B cell (primary cell): Measurements from ENCODE around the gene PNKD. TPM values are rescaled to one million over a fixed set of nuclear protein-coding genes. Genes with fewer than 3 reads are reported as not detected.

Source experiments
- ATAC-seq: fragments of 200-7000 bp; cut with Tn5 transposase; one replicate; pipeline ENCODE4 v1.10.0; 2021; ENCODE audit warnings: low read depth, mild to moderate bottlenecking, moderate number of reproducible peaks, moderate library complexity
- CTCF ChIA-PET: fragments of 350-600 bp; sonication (Branson Sonifier 250); formaldehyde crosslinking; loops from one replicate; lab custom pipeline; 2021; ENCODE audit warnings: antibody characterized with exemption, inconsistent platforms; lab: Charles Lee
- POLR2A ChIA-PET: fragments of 350-600 bp; sonication (Branson Sonifier 250); formaldehyde crosslinking; loops from one replicate; lab custom pipeline; 2021; ENCODE audit warnings: antibody characterized with exemption; lab: Charles Lee
- DNase-seq: peaks from one replicate; pipeline ENCODE4 v3.0.0; 2013
- H2AFZ ChIP-seq: 2 replicates; pipeline ENCODE4 v1.6.1; 2012; ENCODE audit warnings: mild to moderate bottlenecking, low read depth, low read length; ENCODE audit not compliant: insufficient read depth, poor library complexity, severe bottlenecking
- H3K27ac ChIP-seq, 2 donors: 1 replicate in 1 of 2; 2 replicates in 1 of 2; pipeline ENCODE4 v1.5.1; 2012 to 2013; ENCODE audit warnings: low read length in 2 of 2, mild to moderate bottlenecking in 2 of 2, moderate library complexity in 1 of 2
- H3K27me3 ChIP-seq, 4 experiments: fragments of 200-600 bp in 1 of 4; sonication (generic) in 1 of 4; replicated peaks in 1 of 4; 1 replicate in 2 of 4; 2 replicates in 2 of 4; pipeline versions ENCODE4 v1.6.1 to v1.7.0; 2013 to 2016; ENCODE audit warnings: low read length in 3 of 4, mild to moderate bottlenecking in 2 of 4, mixed read lengths in 1 of 4, moderate library complexity in 1 of 4; ENCODE audit not compliant: insufficient read depth in 4 of 4, control insufficient read depth in 3 of 4; ENCODE audit errors: control extremely low read depth in 1 of 4
- H3K36me3 ChIP-seq, 2 experiments: replicated peaks in 1 of 2; 1 replicate in 1 of 2; 2 replicates in 1 of 2; pipeline versions ENCODE4 v1.6.1 to v1.7.1; 2013; ENCODE audit warnings: low read length in 1 of 2; ENCODE audit not compliant: insufficient read depth in 2 of 2, control insufficient read depth in 1 of 2; ENCODE audit errors: control extremely low read depth in 1 of 2, extremely low read depth in 1 of 2
- H3K4me1 ChIP-seq, 2 donors: fragments of 200-600 bp in 1 of 2; sonication (generic) in 1 of 2; 1 replicate in 1 of 2; 2 replicates in 1 of 2; pipeline versions ENCODE4 v1.5.1 to v1.6.1; 2013 to 2017; ENCODE audit warnings: low read length in 2 of 2; ENCODE audit not compliant: control insufficient read depth in 2 of 2, insufficient read depth in 2 of 2
- H3K4me2 ChIP-seq: replicated peaks from 2 replicates; pipeline ENCODE3; 2012; ENCODE audit warnings: mild to moderate bottlenecking, low read depth, low read length; ENCODE audit not compliant: poor library complexity, severe bottlenecking
- H3K4me3 ChIP-seq, 5 experiments: fragments of 200-600 bp in 1 of 5; sonication (generic) in 1 of 5; 1 replicate in 3 of 5; 2 replicates in 2 of 5; pipeline versions ENCODE4 v1.5.1 to v1.7.0; 2011 to 2016; ENCODE audit warnings: low read length in 4 of 5, mild to moderate bottlenecking in 4 of 5, low read depth in 2 of 5, control low read depth in 1 of 5, moderate library complexity in 1 of 5; ENCODE audit not compliant: insufficient read depth in 1 of 5; ENCODE audit errors: control extremely low read depth in 1 of 5, extremely low read depth in 1 of 5
- H3K79me2 ChIP-seq: fragments of 200-600 bp; sonication (generic); one replicate; pipeline ENCODE4 v1.6.0; 2016; ENCODE audit warnings: low read length; ENCODE audit not compliant: control insufficient read depth, insufficient read depth
- H3K9ac ChIP-seq: fragments of 200-600 bp; sonication (generic); 2 replicates; pipeline ENCODE4 v1.6.1; 2017; ENCODE audit warnings: mild to moderate bottlenecking, low read length, moderate library complexity
- H3K9me3 ChIP-seq, 3 donors: one replicate each; pipeline versions ENCODE4 v1.6.1 to v1.7.1; 2013; ENCODE audit warnings: low read length in 2 of 3; ENCODE audit not compliant: control insufficient read depth in 2 of 3, insufficient read depth in 1 of 3; ENCODE audit errors: control extremely low read depth in 1 of 3
- H4K20me1 ChIP-seq: 2 replicates; pipeline ENCODE4 v1.6.0; 2012; ENCODE audit warnings: mild to moderate bottlenecking, low read length; ENCODE audit not compliant: insufficient read depth, control insufficient read depth, poor library complexity, severe bottlenecking
- H3K27ac Mint-ChIP-seq: one replicate; pipeline ENCODE4 v1.8.0; 2021; ENCODE audit warnings: mixed read lengths
- H3K27me3 Mint-ChIP-seq: one replicate; pipeline ENCODE4 v1.8.0; 2021; ENCODE audit warnings: mixed read lengths
- H3K4me1 Mint-ChIP-seq: one replicate; pipeline ENCODE4 v1.8.0; 2021; ENCODE audit warnings: mixed read lengths
- H3K4me3 Mint-ChIP-seq: one replicate; pipeline ENCODE4 v1.8.0; 2021; ENCODE audit warnings: mixed read lengths
- H3K9me3 Mint-ChIP-seq: one replicate; pipeline ENCODE4 v1.8.0; 2022; ENCODE audit warnings: mixed read lengths; ENCODE audit not compliant: insufficient read depth
- EZH2 ChIP-seq: IDR thresholded peaks from 2 replicates; pipeline ENCODE4 v1.6.1; 2012; ENCODE audit warnings: borderline replicate concordance, low read depth, mild to moderate bottlenecking, moderate library complexity, low read length; ENCODE audit not compliant: insufficient read depth, poor library complexity, severe bottlenecking
- WGBS: methylation state at CpG from one replicate; pipeline ENCODE4 v1.1.5; 2013; ENCODE audit warnings: missing lambda C conversion rate; ENCODE audit not compliant: insufficient coverage; 5-methylcytosine and 5-hydroxymethylcytosine counted together
- intact Hi-C: fragments of 100-400 bp; cut with micrococcal nuclease; formaldehyde crosslinking; loops from one replicate; pipeline ENCODE4 v1.10.0; 2022
- polyA plus RNA-seq: library from polyadenylated mRNA; depleted of rRNA; stranded (reverse); fragments of >200 nt; gene quantifications from 2 replicates; pipeline ENCODE4 v1.2.3, GENCODE V29; 2012
- total RNA-seq, 2 donors: library from RNA; stranded (reverse); fragments of 120-200 nt in 1 of 2; gene quantifications; 1 replicate in 1 of 2; 2 replicates in 1 of 2; pipeline versions ENCODE4 v1.2.3 to v1.2.4, GENCODE V29; 2013 to 2022
- TF ChIP-seq, protein P1 (sequence below): fragments of 200-600 bp; IDR thresholded peaks from one replicate; pipeline ENCODE4 v1.8.0; 2022; ENCODE audit warnings: antibody characterized with exemption, mild to moderate bottlenecking

The PNKD gene
- total and polyA plus RNA-seq, 2 donors (not counting 1 experiment from before 2014, with no cell fraction given): 29.7 to 55.8 TPM

DNA sequence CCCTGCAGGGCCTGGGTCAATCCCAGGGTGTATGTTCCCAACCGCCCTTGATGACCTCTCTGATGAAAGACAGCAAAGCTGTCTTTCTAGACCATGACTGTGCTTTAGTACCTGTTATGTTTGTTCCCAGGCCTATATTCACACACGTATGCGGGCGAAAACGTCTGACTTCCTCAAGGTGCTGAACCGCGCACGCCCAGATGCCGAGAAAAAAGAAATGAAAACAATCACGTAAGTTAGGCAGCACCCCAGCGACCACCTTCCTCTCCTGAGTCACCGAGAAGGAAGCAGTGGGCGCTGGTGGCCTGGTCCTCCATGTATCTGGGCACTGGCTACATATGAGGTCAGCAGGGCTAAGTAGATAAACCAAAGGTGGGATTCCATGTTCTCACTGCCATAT, 20.6 kb upstream of the PNKD start:
- CTCF ChIA-PET: no interaction called here
- peaks cover 82% of the 10 kb centered on the region for H4K20me1 ChIP-seq
- H3K36me3 ChIP-seq: peaks cover 12 to 96% of the 10 kb centered on the region in 2 experiments
- POLR2A ChIA-PET: no interaction called here
- no peaks in the 10 kb centered on the region for H3K4me1 ChIP-seq
- no peak overlapping the region for H3K4me3 ChIP-seq
- no peak overlapping the region for H2AFZ ChIP-seq
- H3K79me2 ChIP-seq: peaks cover 17% of the 10 kb centered on the region
- TF ChIP-seq, protein P1, sequence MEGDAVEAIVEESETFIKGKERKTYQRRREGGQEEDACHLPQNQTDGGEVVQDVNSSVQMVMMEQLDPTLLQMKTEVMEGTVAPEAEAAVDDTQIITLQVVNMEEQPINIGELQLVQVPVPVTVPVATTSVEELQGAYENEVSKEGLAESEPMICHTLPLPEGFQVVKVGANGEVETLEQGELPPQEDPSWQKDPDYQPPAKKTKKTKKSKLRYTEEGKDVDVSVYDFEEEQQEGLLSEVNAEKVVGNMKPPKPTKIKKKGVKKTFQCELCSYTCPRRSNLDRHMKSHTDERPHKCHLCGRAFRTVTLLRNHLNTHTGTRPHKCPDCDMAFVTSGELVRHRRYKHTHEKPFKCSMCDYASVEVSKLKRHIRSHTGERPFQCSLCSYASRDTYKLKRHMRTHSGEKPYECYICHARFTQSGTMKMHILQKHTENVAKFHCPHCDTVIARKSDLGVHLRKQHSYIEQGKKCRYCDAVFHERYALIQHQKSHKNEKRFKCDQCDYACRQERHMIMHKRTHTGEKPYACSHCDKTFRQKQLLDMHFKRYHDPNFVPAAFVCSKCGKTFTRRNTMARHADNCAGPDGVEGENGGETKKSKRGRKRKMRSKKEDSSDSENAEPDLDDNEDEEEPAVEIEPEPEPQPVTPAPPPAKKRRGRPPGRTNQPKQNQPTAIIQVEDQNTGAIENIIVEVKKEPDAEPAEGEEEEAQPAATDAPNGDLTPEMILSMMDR: no peak
- TF ChIP-seq EZH2: no peak
- 92% methylated on average over 13 of the region's 13 CpGs for WGBS
- no peak overlapping the region for H3K4me2 ChIP-seq
- ATAC-seq (no peak), DNase-seq (no peak)
- peak overlapping the region in 1 of 2 donors; percentile 13 for H3K27ac ChIP-seq
- H3K9ac ChIP-seq: no peak overlapping the region
- H3K9me3 ChIP-seq: no peaks in the 10 kb centered on the region
- H3K4me3 Mint-ChIP-seq: no peak overlapping the region
- H3K27ac Mint-ChIP-seq: peak overlapping the region; percentile 21
- H3K4me1 Mint-ChIP-seq: no peaks in the 10 kb centered on the region
- H3K9me3 Mint-ChIP-seq: no peaks in the 10 kb centered on the region
- intact Hi-C loops: no loop called here
- no peaks in the 10 kb centered on the region for H3K27me3 Mint-ChIP-seq
- no peaks in the 10 kb centered on the region for H3K27me3 ChIP-seq

DNA sequence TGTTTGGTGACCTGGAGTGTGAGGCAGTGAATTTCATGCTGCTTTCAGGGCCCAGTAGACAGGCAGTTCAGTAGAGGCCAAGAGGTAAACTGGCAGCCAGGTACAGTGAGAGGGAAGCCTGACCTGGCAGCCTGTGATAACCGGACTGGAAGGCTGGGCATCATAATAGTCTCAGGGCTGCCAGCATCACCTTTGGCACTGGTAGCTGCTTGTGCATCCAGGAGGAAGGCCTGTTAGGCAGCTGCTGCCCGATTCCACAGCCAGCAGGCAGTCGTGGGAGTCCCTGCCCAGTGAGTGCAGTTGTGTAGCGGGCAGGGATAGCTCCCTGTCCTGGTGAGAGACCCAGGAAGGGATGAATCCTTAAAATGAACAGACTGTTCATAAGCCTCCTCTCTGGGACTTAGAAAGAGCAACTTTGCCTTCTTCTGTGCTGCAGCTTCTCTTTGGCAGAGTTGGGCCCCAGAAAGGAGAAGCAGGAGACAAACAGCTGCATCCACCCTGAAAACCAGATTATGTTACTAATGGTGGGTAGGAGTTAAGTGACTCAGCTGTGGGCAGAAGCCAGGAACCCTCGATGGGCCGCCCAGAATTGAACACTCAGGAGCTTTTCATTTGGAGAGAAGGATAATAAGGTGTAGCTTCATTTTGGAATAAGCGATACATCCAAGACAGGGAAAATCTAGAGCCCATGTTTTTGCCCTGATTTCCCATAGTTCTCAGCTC, 17.6 kb upstream of the PNKD start:
- DNase-seq: no peak
- H3K4me2 ChIP-seq: no peak overlapping the region
- H3K27ac Mint-ChIP-seq: no peak overlapping the region
- no peaks in the 10 kb centered on the region for H3K9me3 Mint-ChIP-seq
- H2AFZ ChIP-seq: no peak overlapping the region
- H3K9ac ChIP-seq: no peak overlapping the region
- no peaks in the 10 kb centered on the region for H3K9me3 ChIP-seq
- ChIA-PET CTCF (interaction anchor here (0.8 to 1.1 kb wide), 3 partner anchors 12 to 20 kb away, joined by 3 to 4 read pairs (median 3); partner anchors contain the start of genes AAMP and PNKD), POLR2A (no interaction called here)
- intact Hi-C loops: no loop called here
- H3K27ac ChIP-seq: peak overlapping the region in 1 of 2 donors; percentile 48
- no peaks in the 10 kb centered on the region for H3K27me3 Mint-ChIP-seq
- H3K4me1 ChIP-seq: peaks cover 8 to 9% of the 10 kb centered on the region in 2 donors
- H3K36me3 ChIP-seq: peaks cover 9 to 87% of the 10 kb centered on the region in 2 experiments
- no peak overlapping the region for H3K4me3 ChIP-seq
- ATAC-seq: no peak
- H4K20me1 ChIP-seq: peaks cover 67% of the 10 kb centered on the region
- H3K79me2 ChIP-seq: no peaks in the 10 kb centered on the region
- 50% methylated on average over 7 of the region's 7 CpGs for WGBS
- TF ChIP-seq EZH2: no peak
- TF ChIP-seq, protein P1: no peak
- no peaks in the 10 kb centered on the region for H3K27me3 ChIP-seq
- no peak overlapping the region for H3K4me3 Mint-ChIP-seq
- peaks cover 13% of the 10 kb centered on the region for H3K4me1 Mint-ChIP-seq
